ENCODE measurements around the gene GRM8.

Gene GRM8

GRCh38 chr7:126442908-126443307, 809.8 kb downstream of the GRM8 start:
- no peak for DNase-seq (ENCODE audit: low read depth in 2 of 2)

GRCh38 chr7:126441745-126442144, 811.0 kb downstream of the GRM8 start:
- DNase-seq (ENCODE audit: low read depth in 2 of 2): no peak

GRCh38 chr7:126440542-126440941, 812.2 kb downstream of the GRM8 start:
- no peak for DNase-seq (ENCODE audit: low read depth in 2 of 2)

- no peak for DNase-seq (ENCODE audit: low read depth in 2 of 2)
These were observed 816.4 kb downstream of the GRM8 start for GRCh38 chr7:126436213-126436868.

GRCh38 chr7:126426652-126427051, 826.1 kb downstream of the GRM8 start:
- DNase-seq (ENCODE audit: low read depth in 2 of 2): no peak

GRCh38 chr7:126424985-126425384, 827.8 kb downstream of the GRM8 start:
- DNase-seq (ENCODE audit: low read depth in 2 of 2): no peak

- DNase-seq (ENCODE audit: low read depth in 2 of 2): no peak
These were observed 833.7 kb downstream of the GRM8 start for GRCh38 chr7:126419047-126419446.

- no peak for DNase-seq (ENCODE audit: low read depth in 2 of 2)
These were observed 840.8 kb downstream of the GRM8 start for GRCh38 chr7:126411821-126412383.

- DNase-seq (ENCODE audit: low read depth in 2 of 2): no peak
These were observed 841.5 kb downstream of the GRM8 start for GRCh38 chr7:126411032-126411820.

GRCh38 chr7:126403040-126403439, 849.7 kb downstream of the GRM8 start:
- DNase-seq (ENCODE audit: low read depth in 2 of 2): no peak

GRCh38 chr7:126401918-126402317, 850.8 kb downstream of the GRM8 start:
- no peak for DNase-seq (ENCODE audit: low read depth in 2 of 2)

GRCh38 chr7:126398851-126399529, 853.8 kb downstream of the GRM8 start:
- no peak for DNase-seq (ENCODE audit: low read depth in 2 of 2)

- no peak for DNase-seq (ENCODE audit: low read depth in 2 of 2)
These were observed 854.5 kb downstream of the GRM8 start for GRCh38 chr7:126398285-126398684.

- no peak for DNase-seq (ENCODE audit: low read depth in 2 of 2)
These were observed 858.3 kb downstream of the GRM8 start for GRCh38 chr7:126394406-126394805.

Measured in stimulated activated CD4-positive, alpha-beta T cell treated with anti-CD3 and anti-CD28 coated beads, Interleukin-4, amount 100 ng/mL, for 48 hours (primary cell).